SK-MEL-5 (cell line): ENCODE data around the gene CST7. TPM values are rescaled to one million over a fixed set of nuclear protein-coding genes. Genes with fewer than 3 reads are reported as not detected.
"Not testable (repeated sequence)": the region's sequence is repeated elsewhere in the genome, so short reads cannot be mapped to it uniquely, and the experiment has no call there.

ENCODE experiments used
- DNase-seq: peaks from one replicate; pipeline ENCODE4 v3.0.0-alpha.2; 2016; ENCODE audit warnings: low read depth, low spot score
- in situ Hi-C: cut with HindIII; loops from 2 replicates; pipeline ENCODE4 v1.10.0; 2016; ENCODE audit warnings: low sequenced_read_pairs, high pct_unique_total_duplicates, low pct_unique_long_range_greater_than_20kb
- total RNA-seq: library from RNA; depleted of rRNA; stranded (reverse); fragments of >200 nt; shearing (Covaris generic); gene quantifications from 2 replicates; pipeline ENCODE4 v1.2.3, GENCODE V29; 2014

The CST7 gene
- total RNA-seq, 1 experiment from 2014 or later: 0.29 TPM

- in situ Hi-C loops: no loop called here
- DNase-seq: no peak
These were observed 10.0 kb upstream of the CST7 start for GRCh38 chr20:24939036-24939435.

DNA sequence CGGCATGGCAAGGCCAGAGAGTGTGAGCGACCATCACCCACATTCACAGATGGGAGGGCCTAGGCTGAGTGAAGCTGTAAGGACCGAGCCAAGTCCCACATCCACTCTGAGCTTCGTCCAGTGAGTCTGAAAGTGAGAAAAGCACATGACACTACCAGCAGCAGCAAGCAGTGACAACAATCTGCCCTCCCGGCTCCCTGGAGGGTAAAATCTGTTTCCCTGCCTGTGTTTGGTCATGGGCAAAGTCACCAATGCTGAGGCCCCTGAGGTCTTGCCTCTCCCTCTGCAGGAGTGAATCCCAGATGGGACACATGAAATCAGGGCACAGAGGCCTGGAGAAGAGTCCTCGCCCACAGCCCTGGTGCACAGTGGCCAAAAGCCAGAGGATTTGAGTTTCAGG, 6.4 kb upstream of the CST7 start:
- DNase-seq: no peak
- in situ Hi-C loops: no loop called here

- in situ Hi-C loops: no loop called here
- no peak for DNase-seq
These were observed 5.9 kb upstream of the CST7 start for GRCh38 chr20:24943196-24943595.

GRCh38 chr20:24943731-24944130, 5.3 kb upstream of the CST7 start:
- DNase-seq: no peak
- in situ Hi-C loops: no loop called here

DNA sequence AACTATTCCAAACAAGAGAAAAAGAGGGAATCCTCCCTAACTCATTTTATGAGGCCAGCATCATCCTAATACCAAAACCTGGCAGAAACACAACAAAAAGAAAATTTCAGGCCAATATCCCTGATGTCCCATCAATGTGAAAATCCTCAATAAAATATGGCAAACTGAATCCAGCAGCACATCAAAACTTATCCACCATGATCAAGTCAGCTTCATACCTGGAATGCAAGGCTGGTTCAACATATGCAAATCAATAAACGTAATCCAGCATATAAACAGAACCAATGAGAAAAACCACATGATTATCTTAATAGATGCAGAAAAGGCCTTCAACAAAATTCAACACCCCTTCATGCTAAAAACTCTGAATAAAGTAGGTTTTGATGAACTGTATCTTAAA, 2.7 kb upstream of the CST7 start:
- DNase-seq, in situ Hi-C loops: not testable (repeated sequence)

- in situ Hi-C loops, DNase-seq: not testable (repeated sequence)
These were observed 602 bp upstream of the CST7 start for GRCh38 chr20:24948396-24948938.

DNA sequence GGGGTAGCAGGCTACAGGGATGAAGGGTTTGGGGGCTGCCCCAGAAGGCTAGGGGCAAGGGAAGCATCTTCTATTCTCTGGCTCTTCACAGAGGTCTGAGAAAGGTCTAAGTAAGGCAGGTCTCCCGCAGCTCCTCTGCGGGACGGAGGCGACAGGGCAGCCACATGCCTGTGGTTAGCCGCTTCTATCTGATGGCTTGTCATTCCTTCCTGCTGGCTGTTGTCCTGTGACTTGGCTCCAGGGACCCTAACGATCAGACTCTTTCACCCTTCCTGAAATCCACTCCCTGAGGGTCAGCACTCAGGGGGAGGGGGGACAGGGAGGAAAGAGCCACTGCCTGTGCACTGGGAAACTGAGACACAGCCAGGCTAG, 673 bp downstream of the CST7 start:
- in situ Hi-C loops: no loop called here
- DNase-seq: no peak

- in situ Hi-C loops: no loop called here
- DNase-seq: no peak
These were observed 1.2 kb downstream of the CST7 start for GRCh38 chr20:24950128-24950835.

DNA sequence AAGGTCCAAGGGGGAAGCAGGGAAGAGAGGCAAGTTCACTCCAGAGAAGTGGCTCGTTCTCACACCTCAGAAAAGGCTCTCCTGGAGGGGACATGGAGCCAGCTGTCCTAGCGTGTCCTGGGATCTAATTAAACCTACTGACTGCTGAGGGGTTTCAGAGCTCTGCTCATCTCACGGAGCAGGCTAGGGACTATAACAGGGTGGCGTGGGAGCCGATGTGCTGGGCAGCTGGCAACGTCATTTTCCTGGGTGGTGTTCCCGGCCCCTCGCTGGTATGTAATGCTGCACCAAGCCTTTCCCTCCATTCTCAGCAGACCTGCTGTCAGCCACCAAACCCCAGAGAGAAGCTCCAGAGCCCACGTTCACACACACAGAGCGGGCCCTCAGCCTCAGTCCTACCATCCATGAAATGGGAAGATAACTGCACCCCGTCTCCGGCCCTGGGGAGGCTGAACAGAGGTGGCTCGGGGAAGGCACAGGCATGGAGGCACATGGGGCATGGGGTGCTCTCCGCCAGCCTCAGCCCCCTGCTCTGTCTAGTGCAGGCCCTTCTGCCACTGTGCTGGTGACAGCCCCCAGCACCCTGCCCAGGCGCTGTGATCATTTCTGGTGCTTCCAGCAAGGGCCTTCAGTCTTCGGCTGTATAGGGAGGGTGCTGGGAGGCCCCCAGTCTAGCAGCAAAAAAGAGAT, 1.9 kb downstream of the CST7 start:
- in situ Hi-C loops: no loop called here
- no peak for DNase-seq

GRCh38 chr20:24951536-24952083, 2.5 kb downstream of the CST7 start:
- no peak for DNase-seq
- in situ Hi-C loops: no loop called here

DNA sequence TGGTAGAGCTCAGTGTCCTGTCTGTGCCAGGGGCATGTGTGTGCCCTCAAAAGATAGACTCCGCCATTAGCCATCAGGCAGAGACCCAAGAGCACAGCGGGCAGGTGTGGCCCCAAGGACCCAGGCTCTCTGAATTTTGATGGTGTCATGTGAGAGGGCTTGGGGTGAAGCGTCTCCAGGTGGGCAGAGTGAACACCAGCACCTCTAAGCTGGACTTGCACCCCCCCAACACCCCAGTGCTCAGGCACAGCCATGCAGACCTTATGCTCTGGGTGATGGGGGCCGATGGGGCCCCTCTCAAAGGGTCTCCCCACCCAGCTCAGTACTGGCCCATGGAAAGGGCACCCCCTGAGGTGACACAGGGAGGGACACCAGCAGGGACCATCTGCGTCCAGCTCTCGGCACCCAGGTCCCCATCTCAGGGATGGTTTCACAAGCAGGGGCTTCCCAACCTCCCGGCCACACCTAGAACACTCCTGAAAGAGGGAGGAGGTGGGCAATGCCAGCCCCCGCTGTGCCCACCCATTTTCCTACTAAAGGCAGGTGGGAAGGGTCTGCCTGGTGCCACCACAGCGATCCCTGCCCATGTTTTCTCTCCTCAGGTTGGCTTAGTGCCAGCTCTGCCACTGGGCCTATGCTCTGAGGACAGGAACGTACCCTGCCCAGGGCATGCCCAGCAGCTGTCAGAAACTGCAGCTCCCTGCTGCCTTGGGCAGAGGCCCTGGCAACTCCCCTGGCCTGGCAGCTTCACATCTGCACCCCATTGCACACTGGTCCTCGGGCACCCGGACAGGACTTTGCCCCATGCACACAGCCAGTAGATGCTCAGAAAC, 3.5 kb downstream of the CST7 start:
- in situ Hi-C loops: no loop called here
- DNase-seq: no peak

GRCh38 chr20:24953209-24953575, 4.1 kb downstream of the CST7 start:
- in situ Hi-C loops: no loop called here
- no peak for DNase-seq

GRCh38 chr20:24953621-24954133, 4.6 kb downstream of the CST7 start:
- in situ Hi-C loops: no loop called here
- no peak for DNase-seq

DNA sequence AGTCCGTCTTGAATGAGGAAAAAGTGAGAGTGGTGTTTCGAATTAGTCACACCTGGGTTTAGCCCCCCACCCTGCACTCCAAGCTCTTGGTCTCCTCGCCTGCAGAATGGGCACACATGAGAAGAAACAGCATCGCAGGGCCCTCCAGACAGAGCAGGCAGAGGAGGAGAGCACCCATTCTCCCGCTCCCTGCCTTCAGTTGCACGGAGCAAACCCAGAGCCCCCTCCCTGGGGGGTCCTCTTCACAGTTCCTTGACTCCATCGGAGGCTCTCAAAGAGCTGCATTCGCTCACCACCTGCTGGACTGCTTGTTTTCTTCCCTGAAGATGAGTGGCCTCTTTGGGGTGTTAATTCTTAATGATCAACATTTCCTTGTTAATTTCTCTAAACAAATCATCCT, 5.1 kb downstream of the CST7 start:
- in situ Hi-C loops: no loop called here

GRCh38 chr20:24954566-24954965, 5.5 kb downstream of the CST7 start:
- in situ Hi-C loops: no loop called here
- DNase-seq: no peak

More for the DNA sequence above, 5.1 kb downstream of the CST7 start:
- no peak for DNase-seq

DNA sequence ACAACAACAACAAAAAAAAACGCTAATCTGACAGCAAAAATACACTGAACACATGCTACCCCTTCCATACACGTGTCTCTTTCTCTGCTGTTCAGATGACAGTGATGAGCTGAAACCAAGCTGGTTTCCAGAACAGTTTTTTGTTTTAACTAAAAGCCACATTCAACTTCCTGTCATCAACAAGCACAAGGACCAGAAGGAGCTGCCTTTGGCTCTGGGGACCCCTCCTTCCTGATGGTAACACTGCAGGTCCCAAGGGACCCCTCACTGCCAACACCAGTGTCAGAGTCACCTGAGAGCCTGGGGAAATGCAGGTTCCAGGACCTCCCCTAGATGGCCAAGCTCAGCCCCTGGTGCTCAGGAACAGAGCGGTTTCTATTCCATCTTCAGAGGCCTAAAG, 6.0 kb downstream of the CST7 start:
- DNase-seq: peak; percentile 22
- in situ Hi-C loops: no loop called here

DNA sequence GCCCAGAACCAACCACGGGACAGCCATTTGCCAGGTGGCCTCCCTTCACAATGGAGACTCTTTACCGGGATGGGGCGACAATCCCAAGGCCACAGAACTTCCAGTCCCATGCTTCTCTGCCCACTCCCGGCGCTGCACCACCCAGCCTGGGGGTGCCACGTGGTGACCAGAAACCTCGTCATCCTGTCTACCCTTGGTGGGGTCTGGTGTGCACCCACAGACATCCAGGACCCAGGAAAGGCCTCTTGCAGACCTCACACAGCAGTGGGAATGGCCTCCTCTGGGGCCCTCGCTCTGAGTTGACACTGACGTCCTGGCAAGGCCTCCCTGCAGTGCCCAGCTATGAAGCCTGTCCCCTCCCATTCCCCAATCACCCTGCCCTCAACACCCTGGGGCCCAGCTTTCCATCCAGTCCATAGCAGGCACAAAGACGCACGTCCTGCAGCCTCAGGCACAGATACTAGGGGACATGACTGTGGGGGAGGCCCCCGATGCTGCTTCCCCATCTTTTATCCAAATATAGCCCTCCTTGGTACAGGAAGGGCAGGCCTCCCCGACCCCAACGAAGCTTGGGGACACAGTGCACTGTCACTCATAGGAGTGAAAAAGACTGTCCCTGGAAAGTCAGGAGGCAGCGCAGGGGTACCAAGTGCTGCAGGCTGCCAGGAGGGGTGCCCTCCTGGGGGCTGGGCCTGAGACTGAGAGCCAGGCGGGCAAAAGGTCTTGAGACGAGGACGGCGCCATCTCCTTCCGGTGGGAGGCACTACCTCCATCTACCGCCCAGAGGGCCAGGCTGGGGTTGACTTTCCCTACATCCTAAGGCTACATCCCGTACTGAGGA, 7.2 kb downstream of the CST7 start:
- DNase-seq: no peak
- in situ Hi-C loops: no loop called here
